Stimulated activated naive B cell treated with anti-CD40 and anti-IgM and Interleukin-4, amounts not matched to agents 10 μg/mL and 1 μg/mL and 100 μg/mL, for 72 hours (primary cell): ENCODE measurements around the gene REV3L.

Experiments used
- ATAC-seq, 2 donors: fragments of 150-1000 bp; cut with Tn5 transposase; replicated peaks; 2 replicates each; pipeline ENCODE4 v1.10.0; 2021; ENCODE audit warnings: moderate library complexity in 1 of 2
- DNase-seq: peaks from one replicate; pipeline ENCODE4 v3.0.0; 2021
- H3K27ac Mint-ChIP-seq: one replicate; pipeline ENCODE4 v1.8.0; 2022; ENCODE audit warnings: mild to moderate bottlenecking, mixed read lengths
- H3K27me3 Mint-ChIP-seq, 2 donors: one replicate each; pipeline ENCODE4 v1.8.0; 2022; ENCODE audit warnings: mixed read lengths in 2 of 2
- H3K36me3 Mint-ChIP-seq, 2 donors: one replicate each; pipeline ENCODE4 v1.8.0; 2022; ENCODE audit warnings: mixed read lengths in 2 of 2, mild to moderate bottlenecking in 1 of 2
- H3K4me1 Mint-ChIP-seq, 2 donors: one replicate each; pipeline ENCODE4 v1.8.0; 2022; ENCODE audit warnings: mixed read lengths in 2 of 2, mild to moderate bottlenecking in 1 of 2
- H3K4me3 Mint-ChIP-seq, 2 donors: one replicate each; pipeline ENCODE4 v1.8.0; 2022; ENCODE audit warnings: mild to moderate bottlenecking in 2 of 2, mixed read lengths in 2 of 2, moderate library complexity in 1 of 2
- H3K9me3 Mint-ChIP-seq, 2 donors: one replicate each; pipeline ENCODE4 v1.8.0; 2022; ENCODE audit warnings: mixed read lengths in 2 of 2, mild to moderate bottlenecking in 1 of 2

Gene REV3L

DNA sequence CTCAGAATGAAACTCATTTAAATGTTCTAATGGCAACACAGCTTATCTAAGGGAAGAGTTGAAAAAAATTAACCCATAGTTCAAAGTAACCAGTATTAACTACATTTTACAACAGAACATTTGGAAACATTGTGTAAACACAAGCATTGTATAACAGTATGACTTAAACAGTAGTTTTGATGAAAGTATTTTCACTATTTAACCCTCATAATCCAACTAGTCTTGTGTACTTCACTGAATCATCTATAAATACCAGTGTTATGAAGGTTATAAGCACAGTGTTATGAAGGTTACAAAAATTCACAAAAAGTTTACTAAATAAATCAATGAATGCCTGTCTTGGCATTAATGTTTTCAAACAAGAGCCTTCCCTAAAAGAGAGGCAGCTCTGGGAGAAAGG is 66.5 kb downstream of the REV3L start:
- Mint-ChIP-seq H3K27ac (no peak overlapping the region), H3K4me1 (peaks cover 4 to 6% of the 10 kb centered on the region in 2 donors), H3K27me3 (no peaks in the 10 kb centered on the region), H3K36me3 (no peaks in the 10 kb centered on the region), H3K9me3 (no peaks in the 10 kb centered on the region), H3K4me3 (no peak overlapping the region)
- ATAC-seq (no peak), DNase-seq (no peak)

DNA sequence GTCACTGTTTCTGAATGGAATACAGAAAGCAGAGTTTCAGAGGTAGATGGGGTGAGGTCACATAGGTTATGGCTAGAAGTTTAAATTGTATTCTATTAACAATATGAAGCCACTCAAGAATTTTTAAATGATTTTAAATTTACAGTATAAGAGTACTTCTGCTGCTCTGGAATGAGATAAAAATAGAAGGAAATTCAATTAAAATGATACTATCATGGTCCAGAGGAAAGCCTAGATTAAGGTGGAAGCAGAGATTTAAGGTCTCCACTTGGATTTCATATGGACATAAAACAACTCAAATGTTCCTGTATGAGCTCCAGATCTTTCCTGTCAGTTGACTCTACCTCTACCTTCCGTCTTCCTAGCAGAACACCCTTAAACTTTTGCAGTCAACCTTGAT is 68.6 kb downstream of the REV3L start:
- no peak overlapping the region for H3K27ac Mint-ChIP-seq
- H3K4me1 Mint-ChIP-seq, result peaks cover 14 to 23% of the 10 kb centered on the region in 2 donors
- no peak overlapping the region for H3K4me3 Mint-ChIP-seq
- H3K36me3 Mint-ChIP-seq, result no peaks in the 10 kb centered on the region
- ATAC-seq (no peak), DNase-seq (no peak)
- H3K27me3 Mint-ChIP-seq, result no peaks in the 10 kb centered on the region
- H3K9me3 Mint-ChIP-seq, result no peaks in the 10 kb centered on the region

DNA sequence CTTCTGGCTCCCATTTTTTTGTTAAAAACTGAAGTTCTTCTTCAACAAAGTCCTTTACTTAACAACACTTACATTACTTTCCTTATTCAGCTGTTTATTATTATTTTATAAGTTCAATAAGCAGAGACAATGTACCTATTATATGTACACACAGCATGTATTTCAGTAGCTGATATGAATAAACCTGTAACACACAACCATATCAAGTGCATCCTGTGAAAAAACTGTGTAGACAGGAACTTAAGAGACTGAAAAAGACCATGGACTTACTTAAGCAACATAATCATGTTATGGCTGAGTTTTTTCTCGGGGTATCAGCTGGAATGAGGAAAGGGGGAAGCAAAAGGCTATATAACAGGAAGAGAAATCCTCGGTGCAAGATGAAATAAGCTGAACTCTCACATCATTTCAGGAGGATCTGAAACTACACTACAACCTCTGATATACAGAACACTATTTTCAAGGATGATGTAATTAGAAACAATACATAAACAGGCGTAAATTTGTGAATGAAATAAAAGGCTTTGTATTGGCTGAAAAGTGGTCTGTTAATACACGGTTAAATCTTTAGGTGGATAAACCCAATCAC is 70.9 kb downstream of the REV3L start:
- Mint-ChIP-seq H3K4me3 (peak overlapping the region in 1 of 2 donors; percentile 42), H3K9me3 (no peaks in the 10 kb centered on the region), H3K36me3 (peaks cover 7 to 9% of the 10 kb centered on the region in 2 donors), H3K4me1 (peaks cover 22 to 31% of the 10 kb centered on the region in 2 donors), H3K27me3 (no peaks in the 10 kb centered on the region), H3K27ac (no peak overlapping the region)
- ATAC-seq (peak; percentile 87), DNase-seq (no peak)

DNA sequence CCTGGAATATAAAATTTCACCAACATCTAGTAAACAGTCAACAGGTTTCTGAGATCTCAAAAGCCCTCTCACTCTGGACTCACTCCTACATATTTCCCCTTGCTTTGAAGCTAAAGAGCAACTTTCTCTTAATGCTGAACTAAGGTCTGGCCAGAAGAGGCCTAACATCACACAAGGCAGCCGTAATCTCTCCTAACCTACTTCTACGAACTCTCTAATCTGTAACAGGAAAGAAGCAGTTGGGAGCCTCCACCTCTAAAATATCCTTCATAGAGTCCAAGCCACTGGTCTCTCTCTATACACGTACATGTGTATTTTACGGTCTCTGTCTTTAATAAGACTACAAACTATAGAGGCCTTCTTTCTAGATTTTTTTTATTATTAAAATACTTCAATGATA is 72.0 kb downstream of the REV3L start:
- Mint-ChIP-seq H3K4me3 (no peak overlapping the region), H3K27ac (no peak overlapping the region)

DNA sequence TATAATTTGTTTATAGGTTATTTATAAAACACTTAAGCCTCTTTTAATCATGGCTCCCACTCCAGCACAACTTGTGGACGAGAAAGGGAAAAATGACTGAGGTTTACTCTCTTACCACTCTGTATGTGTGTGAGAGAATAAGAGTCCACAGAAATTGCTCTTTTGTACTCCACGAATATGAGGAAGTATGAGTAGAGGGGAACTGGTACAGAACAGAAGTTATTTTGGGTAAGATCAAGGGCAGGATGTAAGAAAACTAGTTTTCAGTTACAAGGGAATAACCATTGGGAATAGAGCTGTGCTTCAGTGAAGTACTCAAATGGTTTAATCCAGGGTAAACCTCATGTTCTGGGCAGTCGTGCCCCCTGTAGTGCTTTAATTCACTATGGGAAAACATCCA is 72.6 kb downstream of the REV3L start:
- no peak overlapping the region for H3K27ac Mint-ChIP-seq

More for the DNA sequence above, 72.0 kb downstream of the REV3L start:
- H3K4me1 Mint-ChIP-seq, result peaks cover 28 to 36% of the 10 kb centered on the region in 2 donors
- no peak for DNase-seq
- no peaks in the 10 kb centered on the region for H3K27me3 Mint-ChIP-seq
- H3K9me3 Mint-ChIP-seq, result no peaks in the 10 kb centered on the region
- peaks cover 10 to 14% of the 10 kb centered on the region in 2 donors for H3K36me3 Mint-ChIP-seq
- ATAC-seq, result no peak

DNA sequence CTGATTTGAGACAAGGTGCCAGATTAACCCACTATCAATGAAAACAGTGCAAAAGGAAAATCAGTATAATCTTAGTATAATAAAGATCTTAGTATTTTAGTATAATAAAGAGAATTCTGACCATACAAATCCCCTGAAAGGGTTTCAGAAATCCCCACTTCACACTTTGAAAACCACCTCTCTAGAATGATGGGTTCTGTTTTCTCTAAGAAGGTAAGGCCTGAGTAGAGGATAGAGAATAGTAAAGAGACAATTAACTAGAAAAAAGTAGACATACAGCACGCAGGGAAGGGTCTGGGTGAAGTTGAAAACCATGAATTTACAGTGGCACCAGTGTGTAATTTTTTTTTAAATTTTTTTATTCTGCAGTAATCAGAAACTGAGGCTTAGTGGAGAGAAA is 73.6 kb downstream of the REV3L start:
- ATAC-seq (no peak), DNase-seq (no peak)
- no peaks in the 10 kb centered on the region for H3K27me3 Mint-ChIP-seq
- no peak overlapping the region for H3K27ac Mint-ChIP-seq
- peaks cover 28 to 38% of the 10 kb centered on the region in 2 donors for H3K4me1 Mint-ChIP-seq
- peaks cover 11 to 14% of the 10 kb centered on the region in 2 donors for H3K36me3 Mint-ChIP-seq
- no peak overlapping the region for H3K4me3 Mint-ChIP-seq
- H3K9me3 Mint-ChIP-seq, result no peaks in the 10 kb centered on the region

More for the DNA sequence above, 72.6 kb downstream of the REV3L start:
- Mint-ChIP-seq H3K4me1 (peaks cover 28 to 38% of the 10 kb centered on the region in 2 donors), H3K36me3 (peaks cover 10 to 14% of the 10 kb centered on the region in 2 donors), H3K27me3 (no peaks in the 10 kb centered on the region), H3K4me3 (no peak overlapping the region), H3K9me3 (no peaks in the 10 kb centered on the region)
- no peak for DNase-seq
- ATAC-seq, result no peak

DNA sequence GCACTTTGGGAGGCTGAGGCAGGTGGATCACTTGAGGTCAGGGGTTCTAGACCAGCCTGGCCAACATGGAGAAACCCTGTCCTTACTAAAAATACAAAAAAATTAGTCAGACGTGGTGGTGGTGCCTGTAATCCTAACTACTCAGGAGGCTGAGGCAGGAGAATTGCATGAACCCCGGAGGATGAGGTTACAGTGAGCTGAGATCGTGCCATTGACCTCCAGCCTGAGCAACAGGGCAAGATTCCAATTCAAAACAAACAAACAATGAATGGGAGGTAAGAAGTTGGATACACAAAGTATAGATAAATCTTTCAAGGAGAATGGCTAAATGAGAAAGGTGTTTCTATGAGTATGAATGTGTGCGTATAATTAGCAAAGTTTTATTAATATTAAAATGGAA is 75.3 kb downstream of the REV3L start:
- ATAC-seq (no peak), DNase-seq (no peak)
- Mint-ChIP-seq H3K4me1 (peaks cover 29 to 43% of the 10 kb centered on the region in 2 donors), H3K27me3 (no peaks in the 10 kb centered on the region), H3K36me3 (peaks cover 26 to 29% of the 10 kb centered on the region in 2 donors), H3K9me3 (no peaks in the 10 kb centered on the region), H3K27ac (peak overlapping the region; percentile 48), H3K4me3 (no peak overlapping the region)

DNA sequence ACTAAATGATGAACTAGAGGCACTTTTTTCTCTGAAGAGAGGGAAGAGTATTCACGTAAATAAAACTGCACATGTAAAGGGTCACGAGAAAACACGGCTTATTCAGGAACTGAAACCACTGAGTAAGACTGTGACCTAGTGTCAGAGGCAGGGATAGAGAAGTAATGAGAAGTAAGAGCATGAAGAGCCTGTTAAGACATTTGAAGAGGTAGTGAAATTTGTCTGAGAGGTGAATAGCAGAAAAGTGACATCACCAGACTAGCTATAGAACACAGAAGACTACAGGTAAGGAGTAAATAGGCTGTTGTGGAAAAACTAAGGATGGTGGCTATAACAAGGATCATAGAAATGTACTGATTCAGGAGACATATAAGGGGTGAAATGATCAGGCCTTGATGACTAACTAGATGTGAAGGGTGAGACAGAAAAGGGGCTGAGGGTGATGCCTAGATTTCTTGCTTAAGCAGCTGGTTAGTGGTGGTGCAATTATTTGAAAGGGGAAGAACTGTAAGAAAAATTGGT is 76.8 kb downstream of the REV3L start:
- no peaks in the 10 kb centered on the region for H3K9me3 Mint-ChIP-seq
- DNase-seq (peak; percentile 56), ATAC-seq (peak; percentile 100)

DNA sequence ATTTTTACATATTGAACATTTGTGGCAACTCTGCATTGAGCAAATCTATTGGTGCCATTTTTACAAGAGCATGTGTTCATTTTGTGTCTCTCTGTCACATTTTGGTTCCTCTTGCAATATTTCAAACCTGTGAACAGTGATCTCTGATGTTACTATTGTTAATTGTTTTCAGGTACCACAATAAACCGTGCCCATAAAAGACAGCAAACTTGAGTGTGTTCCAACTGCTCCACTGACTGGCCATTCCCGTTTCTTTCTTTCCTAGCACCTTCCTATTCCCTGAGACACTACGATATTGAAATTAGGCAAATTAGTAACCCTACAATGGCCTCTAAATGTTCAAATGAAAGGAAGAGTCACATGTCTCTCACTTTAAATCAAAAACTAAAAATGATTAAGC is 79.6 kb downstream of the REV3L start:
- Mint-ChIP-seq H3K9me3 (no peaks in the 10 kb centered on the region), H3K4me1 (peaks cover 25 to 41% of the 10 kb centered on the region in 2 donors), H3K27me3 (no peaks in the 10 kb centered on the region), H3K4me3 (no peak overlapping the region), H3K36me3 (peaks cover 36 to 48% of the 10 kb centered on the region in 2 donors), H3K27ac (no peak overlapping the region)
- ATAC-seq (no peak), DNase-seq (no peak)

More for the DNA sequence above, 76.8 kb downstream of the REV3L start:
- peaks cover 30 to 34% of the 10 kb centered on the region in 2 donors for H3K36me3 Mint-ChIP-seq
- no peaks in the 10 kb centered on the region for H3K27me3 Mint-ChIP-seq
- peak overlapping the region; percentile 56 for H3K27ac Mint-ChIP-seq
- peak overlapping the region; percentile 3 to 19 for H3K4me3 Mint-ChIP-seq
- H3K4me1 Mint-ChIP-seq, result peaks cover 27 to 49% of the 10 kb centered on the region in 2 donors

DNA sequence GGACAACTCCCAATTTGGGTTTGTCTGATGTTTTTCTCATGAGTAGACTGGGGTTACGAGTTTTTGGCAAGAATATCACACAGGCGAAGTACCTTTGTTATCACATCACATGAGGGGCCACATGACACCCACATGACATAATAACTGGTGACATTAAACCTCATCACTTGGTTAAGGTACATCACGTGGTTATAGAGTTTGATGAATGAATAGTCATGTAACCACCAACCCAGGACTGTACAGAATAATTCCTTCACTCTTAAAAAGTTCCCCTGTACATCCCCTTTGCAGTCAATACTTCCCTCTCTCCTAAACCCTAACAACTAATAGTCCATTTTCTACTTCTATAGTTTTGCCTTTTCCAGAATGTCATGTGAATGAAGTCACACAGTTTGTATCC is 83.4 kb downstream of the REV3L start:
- Mint-ChIP-seq H3K4me3 (no peak overlapping the region), H3K27ac (peak overlapping the region; percentile 78), H3K27me3 (no peaks in the 10 kb centered on the region), H3K4me1 (peaks cover 12 to 20% of the 10 kb centered on the region in 2 donors), H3K36me3 (peaks cover 35 to 53% of the 10 kb centered on the region in 2 donors), H3K9me3 (no peaks in the 10 kb centered on the region)
- DNase-seq, result peak; percentile 3
- peak; percentile 71 to 95 for ATAC-seq

DNA sequence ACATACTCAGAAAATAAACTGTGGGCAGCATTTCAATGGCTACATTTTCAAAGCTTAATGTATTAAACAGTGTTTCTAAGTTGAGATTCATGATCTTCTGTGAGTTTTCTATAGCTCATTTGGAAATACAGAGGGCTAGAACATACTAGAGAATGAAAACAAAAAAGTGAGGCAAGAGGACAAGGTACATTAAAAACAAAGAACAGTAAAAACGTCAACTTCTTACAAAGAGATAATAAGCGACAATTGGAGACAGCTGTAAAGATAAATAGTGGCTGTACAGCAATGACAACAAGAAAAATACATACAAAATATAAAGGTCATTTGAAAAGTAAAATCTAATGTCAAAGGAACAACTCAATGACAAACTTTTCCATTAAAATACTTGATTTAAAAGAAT is 94.3 kb downstream of the REV3L start:
- no peaks in the 10 kb centered on the region for H3K27me3 Mint-ChIP-seq
- no peaks in the 10 kb centered on the region for H3K4me1 Mint-ChIP-seq
- peaks cover 23 to 39% of the 10 kb centered on the region in 2 donors for H3K36me3 Mint-ChIP-seq
- no peak for ATAC-seq
- no peak overlapping the region for H3K4me3 Mint-ChIP-seq
- no peak for DNase-seq
- H3K27ac Mint-ChIP-seq, result no peak overlapping the region
- peaks cover 0 to 3% of the 10 kb centered on the region in 2 donors for H3K9me3 Mint-ChIP-seq

DNA sequence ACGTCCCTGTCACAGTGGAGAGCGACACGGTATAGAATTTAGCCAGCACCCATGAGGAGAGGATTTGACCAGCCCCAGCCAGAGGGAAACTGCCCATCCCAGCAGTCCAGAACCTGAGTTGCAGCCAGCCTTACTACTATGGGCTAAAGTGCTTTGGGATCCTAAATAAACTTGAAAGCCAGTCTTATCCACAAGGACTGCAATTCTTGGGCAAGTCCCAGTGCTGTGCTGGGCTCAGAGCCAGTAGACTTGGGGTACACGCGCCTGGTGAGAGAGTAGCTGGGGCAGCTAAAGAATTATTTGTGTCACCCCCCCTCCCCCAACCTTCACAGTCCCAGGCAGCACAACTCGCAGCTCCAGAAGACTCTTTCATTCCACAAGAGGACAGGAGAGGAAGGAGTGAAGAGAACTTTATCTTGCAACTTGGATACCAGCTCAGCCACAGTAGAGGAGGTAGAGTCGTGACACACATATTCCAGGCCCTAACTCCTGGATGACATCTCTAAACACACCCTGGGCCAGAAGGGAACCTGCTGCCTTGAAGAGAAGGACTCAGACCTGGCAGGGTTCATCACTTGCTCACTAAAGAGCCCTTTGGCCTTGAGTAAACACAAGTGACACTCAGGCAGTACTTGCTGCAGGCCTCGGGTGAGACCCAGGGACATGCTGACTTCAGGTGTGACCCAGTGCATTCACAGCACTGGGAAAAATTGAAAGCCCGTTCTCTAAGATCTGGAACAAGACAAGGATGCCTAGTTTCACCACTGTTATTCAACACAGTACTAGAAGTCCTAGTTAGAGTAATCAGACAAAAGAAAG is 100.3 kb downstream of the REV3L start:
- Mint-ChIP-seq H3K27ac (no peak overlapping the region), H3K36me3 (peaks cover 31 to 60% of the 10 kb centered on the region in 2 donors), H3K27me3 (no peaks in the 10 kb centered on the region), H3K9me3 (peaks cover 0 to 3% of the 10 kb centered on the region in 2 donors), H3K4me1 (no peaks in the 10 kb centered on the region), H3K4me3 (no peak overlapping the region)
- no peak for ATAC-seq
- DNase-seq, result no peak

DNA sequence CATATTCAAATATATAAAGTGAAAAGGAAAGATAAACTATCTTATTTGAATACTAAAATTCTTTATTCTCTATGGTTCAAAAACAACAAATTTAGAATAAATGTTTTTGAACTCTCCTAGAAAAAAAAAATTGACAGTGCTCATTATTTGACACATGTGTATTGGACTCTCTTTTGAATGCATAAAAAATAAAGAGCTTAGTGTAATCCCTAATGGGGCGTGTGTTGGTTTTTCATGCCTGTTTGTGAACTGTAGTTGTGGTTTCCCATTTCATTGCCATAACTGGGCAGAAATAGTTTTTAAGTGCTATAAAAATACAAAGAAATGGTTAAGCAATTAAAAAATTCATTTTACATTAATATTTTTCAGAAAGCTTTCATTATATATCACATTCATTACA is 101.3 kb downstream of the REV3L start:
- Mint-ChIP-seq H3K27ac (no peak overlapping the region), H3K36me3 (peaks cover 32 to 55% of the 10 kb centered on the region in 2 donors), H3K27me3 (no peaks in the 10 kb centered on the region), H3K9me3 (peaks cover 0 to 3% of the 10 kb centered on the region in 2 donors), H3K4me1 (no peaks in the 10 kb centered on the region), H3K4me3 (no peak overlapping the region)
- ATAC-seq (no peak), DNase-seq (no peak)

DNA sequence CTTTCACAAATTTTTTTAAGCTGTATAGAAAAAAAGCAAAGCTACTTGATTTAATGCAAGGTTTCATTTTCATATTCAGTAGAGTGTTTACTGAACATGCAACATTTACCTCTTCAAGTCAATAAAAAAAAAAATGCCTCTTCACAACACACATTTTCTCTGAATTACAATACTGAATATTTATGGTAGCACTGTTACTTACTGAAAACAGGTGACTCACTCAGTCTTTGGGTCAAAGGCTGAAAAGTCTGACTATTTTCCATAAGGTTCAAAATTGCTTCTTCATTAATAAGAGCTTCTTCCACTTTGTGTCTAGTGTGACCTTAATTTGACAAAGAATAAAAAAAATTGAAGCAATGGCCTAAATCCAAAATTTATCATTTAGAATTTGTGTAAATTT is 101.9 kb downstream of the REV3L start:
- H3K36me3 Mint-ChIP-seq, result peaks cover 34 to 58% of the 10 kb centered on the region in 2 donors
- no peaks in the 10 kb centered on the region for H3K4me1 Mint-ChIP-seq
- H3K27ac Mint-ChIP-seq, result no peak overlapping the region
- H3K27me3 Mint-ChIP-seq, result no peaks in the 10 kb centered on the region
- ATAC-seq, result no peak
- DNase-seq, result no peak
- H3K9me3 Mint-ChIP-seq, result peaks cover 0 to 3% of the 10 kb centered on the region in 2 donors
- H3K4me3 Mint-ChIP-seq, result no peak overlapping the region

DNA sequence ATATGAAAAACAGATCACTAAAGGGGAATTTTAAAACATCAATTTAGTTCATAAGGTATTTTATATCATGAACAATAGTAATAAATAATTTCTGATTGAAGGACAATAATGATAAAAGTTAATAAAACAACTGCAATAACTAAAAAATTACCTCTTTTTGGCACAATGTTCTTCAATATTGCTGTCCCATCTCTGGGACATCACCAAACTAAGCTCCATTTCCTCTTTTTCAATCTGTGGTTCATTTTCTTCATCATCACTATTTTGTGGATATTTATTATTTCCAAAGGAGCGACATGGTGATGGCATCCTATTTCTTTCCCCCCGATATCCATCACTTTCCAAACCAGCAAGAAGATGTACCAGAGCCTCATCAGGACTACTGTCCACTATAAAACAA is 103.2 kb downstream of the REV3L start:
- no peak overlapping the region for H3K4me3 Mint-ChIP-seq
- DNase-seq (no peak), ATAC-seq (no peak)
- H3K27ac Mint-ChIP-seq, result no peak overlapping the region
- no peaks in the 10 kb centered on the region for H3K4me1 Mint-ChIP-seq
- peaks cover 0 to 3% of the 10 kb centered on the region in 2 donors for H3K9me3 Mint-ChIP-seq
- H3K36me3 Mint-ChIP-seq, result peaks cover 36 to 62% of the 10 kb centered on the region in 2 donors
- H3K27me3 Mint-ChIP-seq, result no peaks in the 10 kb centered on the region
